ENCODE data around the gene CCN5.
"Not testable (repeated sequence)": the region's sequence is repeated elsewhere in the genome, so short reads cannot be mapped to it uniquely, and the experiment has no call there.

The CCN5 gene

GRCh38 chr20:44758247-44759101 lies 43.3 kb downstream of the CCN5 start:
- no peak for DNase-seq (ENCODE audit: low read depth)

DNA sequence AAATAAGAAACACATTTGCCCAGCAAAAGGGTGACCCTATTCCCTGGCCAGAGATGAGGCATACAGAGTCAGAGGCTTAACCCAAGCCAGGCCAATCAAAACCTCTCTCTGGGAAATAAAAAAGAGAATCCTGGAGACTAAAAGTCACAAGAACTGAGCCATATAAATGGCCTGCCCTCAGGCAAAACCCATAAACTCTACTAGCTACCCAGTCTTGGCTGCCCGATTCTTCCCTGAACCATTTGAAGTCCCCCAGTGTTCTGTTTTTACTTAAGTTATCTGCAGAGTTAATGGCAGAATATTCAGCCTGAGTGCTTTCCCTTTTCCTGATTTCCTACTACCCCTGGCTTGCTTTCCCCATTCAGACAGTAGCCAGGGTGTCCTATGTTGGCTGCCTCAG lies 44.4 kb downstream of the CCN5 start:
- DNase-seq (ENCODE audit: low read depth): no peak

DNA sequence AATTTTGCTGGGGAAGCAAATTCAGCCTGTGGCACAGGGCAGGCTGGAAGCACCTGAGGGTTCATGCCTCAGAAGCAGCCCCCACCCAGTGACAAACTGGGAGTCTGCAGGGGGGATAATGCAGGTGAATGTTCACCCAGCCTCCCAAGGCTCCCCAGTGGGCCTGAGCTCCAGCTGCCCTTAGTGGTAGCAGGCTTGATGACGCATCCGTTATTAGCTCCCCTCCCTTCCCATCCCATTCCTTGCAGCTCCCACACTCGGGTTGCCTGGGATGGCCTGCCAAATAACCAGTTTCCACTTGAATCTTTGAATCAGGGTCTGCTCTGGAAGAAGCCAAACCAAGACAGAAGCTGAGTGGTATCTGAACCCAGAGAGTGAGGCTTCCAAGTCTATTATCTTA lies 46.3 kb downstream of the CCN5 start:
- no peak for DNase-seq (ENCODE audit: low read depth)

DNA sequence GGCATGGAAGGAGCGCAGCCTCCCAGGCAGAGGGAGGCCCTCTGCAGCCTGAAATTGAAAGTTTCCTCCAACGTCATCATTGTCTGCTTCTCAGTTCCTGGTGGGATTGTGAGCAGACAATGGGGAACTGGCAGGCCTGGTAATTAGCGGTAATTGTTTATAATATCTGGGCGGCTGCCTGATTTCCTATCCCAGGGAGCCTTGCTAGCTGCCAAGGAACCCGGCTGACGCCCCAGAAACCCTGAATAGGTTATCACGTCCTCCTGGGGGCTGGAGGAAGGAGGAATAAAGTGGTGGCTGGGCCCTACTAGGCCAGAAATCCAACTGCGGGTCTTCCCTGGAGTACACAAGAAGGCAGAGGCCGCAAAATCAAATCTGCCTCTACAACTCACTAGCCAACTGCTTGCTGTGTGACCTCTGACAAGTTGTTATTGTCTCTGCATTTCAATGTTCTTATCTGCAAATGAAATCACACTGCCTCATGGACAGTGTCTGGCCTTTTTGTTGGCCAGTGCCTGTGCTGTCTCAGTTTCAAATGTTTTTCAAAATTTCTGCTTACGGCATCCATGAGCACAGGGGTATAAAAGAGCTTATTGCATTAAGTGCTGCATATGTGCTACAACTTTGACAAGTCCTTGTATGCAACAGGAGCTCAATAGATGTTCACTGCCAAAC lies 47.4 kb downstream of the CCN5 start:
- no peak for DNase-seq (ENCODE audit: low read depth)

DNA sequence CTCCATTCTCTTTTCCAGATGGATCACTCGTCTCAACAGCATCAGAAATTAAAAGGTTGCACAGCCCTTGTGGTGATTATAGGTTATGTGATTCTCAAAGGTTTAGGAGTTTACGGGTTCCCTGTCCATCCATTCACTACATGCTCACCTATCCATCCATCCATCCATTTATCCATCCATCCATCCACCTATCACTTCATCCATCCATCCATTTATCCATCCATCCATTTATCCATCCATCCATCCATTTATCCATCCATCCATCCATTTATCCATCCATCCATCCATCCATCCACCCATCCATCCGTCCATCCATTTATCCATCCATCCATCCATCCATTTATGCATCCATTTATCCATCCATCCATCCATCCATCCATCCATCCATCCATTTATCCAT lies 48.6 kb downstream of the CCN5 start:
- not testable (repeated sequence) for DNase-seq (ENCODE audit: low read depth)

DNA sequence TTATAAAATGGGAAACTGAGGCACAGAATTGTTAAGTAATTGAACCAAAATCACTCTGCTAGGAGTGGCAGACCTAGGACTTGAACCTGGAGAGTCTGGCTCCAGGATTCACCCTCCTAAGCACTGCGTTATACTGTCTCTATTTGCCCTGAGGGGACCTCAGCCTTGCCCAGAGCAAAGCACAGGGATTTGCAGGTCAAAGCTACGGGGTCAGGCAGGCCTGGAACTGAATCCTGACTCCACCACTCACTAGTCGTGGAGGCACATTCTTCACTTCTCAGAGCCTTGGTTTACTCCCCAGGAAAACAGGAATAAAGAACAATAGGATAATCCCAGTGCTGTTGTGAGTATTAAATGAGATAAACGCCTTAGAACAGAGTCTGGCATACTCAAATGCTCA lies 49.9 kb downstream of the CCN5 start:
- no peak for DNase-seq (ENCODE audit: low read depth)

GRCh38 chr20:44765701-44766347 lies 50.7 kb downstream of the CCN5 start:
- no peak for DNase-seq (ENCODE audit: low read depth)

DNA sequence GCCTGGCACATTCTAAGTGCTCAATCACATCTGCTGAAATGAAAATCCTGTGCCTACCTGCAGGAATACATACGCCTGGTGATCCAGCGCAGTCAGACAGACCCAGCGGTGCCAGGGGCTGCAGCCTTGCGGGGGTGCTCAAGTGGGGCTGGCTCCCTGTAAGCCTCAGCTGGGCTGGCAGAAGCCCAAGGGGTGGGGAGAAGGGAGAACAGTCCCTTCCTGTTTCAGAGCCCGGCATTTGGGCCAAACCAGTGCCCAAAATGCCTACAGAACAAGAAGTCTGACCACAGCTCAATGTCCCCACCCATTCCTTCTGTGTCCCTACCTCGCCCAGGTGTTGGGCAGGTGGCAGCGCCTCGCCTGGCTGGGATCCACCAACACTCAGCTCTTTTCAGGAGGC lies 53.1 kb downstream of the CCN5 start:
- DNase-seq (ENCODE audit: low read depth): no peak

DNA sequence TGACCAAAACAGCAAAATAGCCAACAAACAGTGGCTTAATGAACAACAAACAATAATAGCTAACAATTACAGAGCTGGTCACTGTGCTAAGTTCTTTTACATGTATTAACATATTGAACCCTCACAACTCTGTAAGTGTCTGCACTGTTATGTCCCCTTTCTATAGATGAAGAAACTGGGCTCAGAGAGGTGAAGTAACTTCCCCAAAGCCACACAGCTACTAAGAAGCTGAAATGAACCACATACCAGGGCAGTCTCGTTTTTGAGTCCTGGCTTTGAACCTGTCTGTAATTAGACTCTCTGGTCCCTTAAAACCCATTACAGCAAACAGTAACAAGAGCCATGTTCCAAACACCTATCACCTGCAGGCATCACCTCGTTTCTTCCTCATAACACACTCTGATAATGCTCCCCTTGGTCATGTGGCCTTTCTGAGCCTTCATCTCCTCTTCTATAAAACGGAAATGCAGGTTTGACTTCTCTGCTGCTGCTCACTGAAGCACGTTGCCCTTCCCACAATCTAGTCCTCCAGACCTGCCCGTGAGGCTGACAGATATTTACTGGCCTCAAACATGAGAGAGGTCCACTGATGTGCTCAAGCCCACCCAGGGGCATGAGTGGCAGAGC lies 53.8 kb downstream of the CCN5 start:
- DNase-seq (ENCODE audit: low read depth): no peak

- DNase-seq (ENCODE audit: low read depth): no peak
Observed at GRCh38 chr20:44769481-44769863, 54.3 kb downstream of the CCN5 start.

GRCh38 chr20:44770484-44771171 lies 55.5 kb downstream of the CCN5 start:
- DNase-seq (ENCODE audit: low read depth): no peak

- DNase-seq (ENCODE audit: low read depth): no peak
Observed at GRCh38 chr20:44771172-44771535, 56.0 kb downstream of the CCN5 start.

DNA sequence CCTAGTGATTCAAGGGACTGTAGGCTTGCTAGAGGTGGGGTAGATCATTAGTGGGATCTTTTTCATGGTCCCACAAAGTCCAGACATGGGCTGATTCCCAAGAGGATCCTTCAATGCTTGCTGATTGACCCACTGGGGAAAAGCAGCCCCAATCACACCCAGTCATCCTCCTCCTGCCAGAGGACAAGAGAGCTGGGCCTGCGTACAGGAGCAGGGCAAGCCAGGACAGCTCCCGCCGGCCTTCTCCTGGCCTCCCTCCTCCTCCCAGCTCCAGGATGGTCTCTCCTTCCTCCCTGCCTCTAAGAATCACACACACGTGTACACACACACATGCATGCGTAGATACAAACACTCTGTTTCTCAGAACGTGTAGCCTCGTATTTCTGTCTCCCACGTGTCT lies 57.5 kb downstream of the CCN5 start:
- DNase-seq (ENCODE audit: low read depth): no peak

DNA sequence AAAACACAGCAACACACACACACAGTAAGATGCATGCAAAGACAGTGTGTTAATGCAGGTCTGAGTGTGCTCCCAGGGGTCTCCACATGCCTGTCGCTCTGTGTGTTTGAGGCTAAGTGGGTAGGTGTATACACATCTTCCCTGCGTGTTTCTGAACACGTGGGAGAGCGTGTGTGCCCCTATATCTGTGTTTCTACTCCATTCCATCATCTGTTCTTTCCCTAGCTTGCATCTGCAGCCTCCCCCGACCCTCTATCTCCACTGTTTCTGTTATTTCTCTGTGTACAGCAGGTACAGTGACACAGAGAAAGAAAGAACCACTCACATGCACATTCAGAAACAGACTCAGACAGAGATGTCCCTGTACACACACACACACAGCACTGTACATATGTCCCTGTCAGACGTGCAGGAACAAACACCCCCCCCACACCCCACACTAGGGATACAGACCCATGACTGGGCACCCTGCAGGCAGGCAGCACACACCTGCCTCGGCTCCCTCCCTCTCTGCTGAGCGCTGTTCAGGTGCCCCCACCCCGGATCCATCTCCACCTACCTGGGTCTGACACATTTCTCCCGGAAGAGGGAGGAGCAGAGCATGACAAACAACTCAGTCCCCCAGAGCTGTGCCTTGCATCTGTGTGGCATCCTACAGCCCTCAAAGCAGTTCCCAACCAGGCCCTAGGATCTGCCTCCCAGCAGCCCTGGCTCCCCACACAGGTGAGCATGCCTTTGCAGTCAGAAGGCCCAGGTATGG lies 58.1 kb downstream of the CCN5 start:
- DNase-seq (ENCODE audit: low read depth): no peak

DNA sequence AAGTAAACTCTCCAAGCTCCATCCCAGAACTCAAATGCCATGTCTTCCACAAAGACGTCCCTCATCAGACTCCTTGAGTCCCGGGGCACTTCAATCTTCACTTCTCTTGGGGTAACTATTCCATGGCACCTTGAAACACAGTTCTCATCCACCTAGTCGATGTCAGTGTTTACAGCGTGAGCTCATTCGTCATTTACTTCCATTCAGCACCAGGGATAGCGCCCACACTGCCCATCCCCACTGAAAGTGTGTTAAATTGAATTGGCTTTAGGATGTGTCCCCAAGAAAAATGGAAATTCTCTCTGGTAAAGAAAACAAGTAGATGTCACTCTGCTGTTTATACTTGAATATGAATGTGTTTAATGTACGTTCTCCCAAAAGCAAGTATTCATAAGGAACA lies 61.8 kb downstream of the CCN5 start:
- DNase-seq (ENCODE audit: low read depth): no peak

All from stimulated activated CD8-positive, alpha-beta memory T cell treated with anti-CD3 and anti-CD28 coated beads, Interleukin-15, amount 100 ng/mL, for 1 hour (primary cell).